GM23338 (cell line): Measurements from ENCODE around the gene ANKK1. TPM values are rescaled to one million over a fixed set of nuclear protein-coding genes. Genes with fewer than 3 reads are reported as not detected.

Source experiments
- ATAC-seq: fragments of 200-7000 bp; cut with Tn5 transposase; 3 replicates; pipeline ENCODE4 v1.9.1; 2020
- DNase-seq: peaks from one replicate; pipeline ENCODE4 v3.0.0-alpha.2; 2015; ENCODE audit warnings: low spot score
- H2AFZ ChIP-seq: fragments of 200-600 bp; sonication (generic); 2 replicates; pipeline ENCODE4 v1.8.0; 2016; ENCODE audit warnings: antibody characterized with exemption, mild to moderate bottlenecking, moderate library complexity
- H3F3A ChIP-seq: fragments of 200-600 bp; sonication (generic); replicated peaks from 2 replicates; pipeline ENCODE4 v1.8.0; 2017; ENCODE audit warnings: antibody characterized with exemption, mixed run types, low read depth
- H3K27ac ChIP-seq: fragments of 200-600 bp; sonication (generic); 2 replicates; pipeline ENCODE4 v1.6.1; 2016; ENCODE audit warnings: low read depth
- H3K27me3 ChIP-seq: fragments of 200-600 bp; sonication (generic); 2 replicates; pipeline ENCODE4 v1.8.0; 2016; ENCODE audit warnings: mild to moderate bottlenecking, mixed run types, moderate library complexity; ENCODE audit not compliant: insufficient read depth
- H3K36me3 ChIP-seq: fragments of 200-600 bp; sonication (generic); 2 replicates; pipeline ENCODE4 v1.8.0; 2016; ENCODE audit warnings: mild to moderate bottlenecking; ENCODE audit not compliant: insufficient read depth
- H3K4me1 ChIP-seq: fragments of 200-600 bp; sonication (generic); 2 replicates; pipeline ENCODE4 v1.8.0; 2016; ENCODE audit warnings: mild to moderate bottlenecking, moderate library complexity; ENCODE audit not compliant: insufficient read depth
- H3K4me2 ChIP-seq: fragments of 200-600 bp; sonication (generic); 2 replicates; pipeline ENCODE4 v1.7.1; 2017; ENCODE audit warnings: mixed run types
- H3K4me3 ChIP-seq: fragments of 200-600 bp; sonication (generic); 2 replicates; pipeline ENCODE4 v1.6.1; 2016; ENCODE audit warnings: mixed run types
- H3K79me2 ChIP-seq: fragments of 200-600 bp; sonication (generic); replicated peaks from 2 replicates; pipeline ENCODE4 v1.8.0; 2017; ENCODE audit warnings: mild to moderate bottlenecking; ENCODE audit not compliant: insufficient read depth
- H3K9me2 ChIP-seq: fragments of 200-600 bp; sonication (generic); 2 replicates; pipeline ENCODE4 v1.8.0; 2017; ENCODE audit not compliant: insufficient read depth
- H4K20me1 ChIP-seq: fragments of 200-600 bp; sonication (generic); replicated peaks from 2 replicates; pipeline ENCODE4 v1.8.0; 2017; ENCODE audit warnings: mild to moderate bottlenecking; ENCODE audit not compliant: insufficient read depth
- H3K27ac Mint-ChIP-seq: 2 replicates; pipeline ENCODE4 v1.8.0; 2020; ENCODE audit warnings: inconsistent platforms, mild to moderate bottlenecking, moderate library complexity, mixed read lengths
- H3K27me3 Mint-ChIP-seq: 3 replicates; pipeline ENCODE4 v1.8.0; 2022; ENCODE audit warnings: low read depth, mild to moderate bottlenecking, moderate library complexity, mixed read lengths, inconsistent platforms; ENCODE audit not compliant: insufficient read depth, poor library complexity
- H3K36me3 Mint-ChIP-seq: 3 replicates; pipeline ENCODE4 v1.8.0; 2021; ENCODE audit warnings: low read depth, mild to moderate bottlenecking, inconsistent platforms, moderate library complexity, mixed read lengths
- H3K4me1 Mint-ChIP-seq: 3 replicates; pipeline ENCODE4 v1.8.0; 2020; ENCODE audit warnings: mild to moderate bottlenecking, inconsistent platforms, mixed read lengths
- H3K4me3 Mint-ChIP-seq: 3 replicates; pipeline ENCODE4 v1.8.0; 2021; ENCODE audit warnings: moderate library complexity, mild to moderate bottlenecking, inconsistent platforms, mixed read lengths
- H3K9me3 Mint-ChIP-seq: 3 replicates; pipeline ENCODE4 v1.8.0; 2020; ENCODE audit warnings: moderate library complexity, mild to moderate bottlenecking, inconsistent platforms, mixed read lengths
- CREB1 ChIP-seq: fragments of 250-450 bp; sonication (Bioruptor Pico); IDR thresholded peaks from 2 replicates; pipeline ENCODE4 v1.5.0; 2020; ENCODE audit warnings: low read depth, mild to moderate bottlenecking, moderate library complexity
- EZH2phosphoT487 ChIP-seq: fragments of 200-600 bp; sonication (generic); IDR thresholded peaks from one replicate; pipeline ENCODE4 v1.8.1; 2018; ENCODE audit warnings: antibody characterized with exemption; ENCODE audit not compliant: unreplicated experiment
- STAT1 ChIP-seq: IDR thresholded peaks from one replicate; pipeline ENCODE4 v1.6.1; 2016; ENCODE audit warnings: antibody characterized with exemption; ENCODE audit not compliant: unreplicated experiment
- ZNF331 ChIP-seq: fragments of 250-450 bp; sonication (Bioruptor Pico); IDR thresholded peaks from 2 replicates; pipeline ENCODE4 v1.5.0; 2020; ENCODE audit warnings: low read depth, mild to moderate bottlenecking, moderate library complexity
- polyA plus RNA-seq: library from polyadenylated mRNA; unstranded; fragments of >200 nt; fragmentation: Nextera tagmentation; extraction: Ambion mirVana; gene quantifications from 2 replicates; pipeline ENCODE4 v1.2.1, GENCODE V29; 2016
- total RNA-seq: library from RNA; depleted of rRNA; stranded (reverse); fragments of >200 nt; shearing (Covaris generic); gene quantifications from 2 replicates; pipeline ENCODE4 v1.2.3, GENCODE V29; 2014
- TF ChIP-seq, protein P1 (sequence below): fragments of 250-450 bp; sonication (Bioruptor Pico); IDR thresholded peaks from 2 replicates; pipeline ENCODE4 v1.5.0; 2020; ENCODE audit warnings: mild to moderate bottlenecking, moderate library complexity
- TF ChIP-seq, protein P2 (sequence below), 2 experiments: fragments of 200-600 bp in 1 of 2; sonication (generic) in 1 of 2; conservative IDR thresholded peaks; 2 replicates each; pipeline versions ENCODE4 v1.5.1 to v1.6.1; 2016 to 2017; ENCODE audit warnings: antibody characterized with exemption in 2 of 2, low read depth in 2 of 2, mild to moderate bottlenecking in 2 of 2, moderate library complexity in 1 of 2

The ANKK1 gene
- total and polyA plus RNA-seq, 2 experiments from 2014 or later = 0.08 to 0.14 TPM

GRCh38 chr11:113395782-113396336, 8.3 kb downstream of the ANKK1 start (continued):
- TF ChIP-seq, protein P1, sequence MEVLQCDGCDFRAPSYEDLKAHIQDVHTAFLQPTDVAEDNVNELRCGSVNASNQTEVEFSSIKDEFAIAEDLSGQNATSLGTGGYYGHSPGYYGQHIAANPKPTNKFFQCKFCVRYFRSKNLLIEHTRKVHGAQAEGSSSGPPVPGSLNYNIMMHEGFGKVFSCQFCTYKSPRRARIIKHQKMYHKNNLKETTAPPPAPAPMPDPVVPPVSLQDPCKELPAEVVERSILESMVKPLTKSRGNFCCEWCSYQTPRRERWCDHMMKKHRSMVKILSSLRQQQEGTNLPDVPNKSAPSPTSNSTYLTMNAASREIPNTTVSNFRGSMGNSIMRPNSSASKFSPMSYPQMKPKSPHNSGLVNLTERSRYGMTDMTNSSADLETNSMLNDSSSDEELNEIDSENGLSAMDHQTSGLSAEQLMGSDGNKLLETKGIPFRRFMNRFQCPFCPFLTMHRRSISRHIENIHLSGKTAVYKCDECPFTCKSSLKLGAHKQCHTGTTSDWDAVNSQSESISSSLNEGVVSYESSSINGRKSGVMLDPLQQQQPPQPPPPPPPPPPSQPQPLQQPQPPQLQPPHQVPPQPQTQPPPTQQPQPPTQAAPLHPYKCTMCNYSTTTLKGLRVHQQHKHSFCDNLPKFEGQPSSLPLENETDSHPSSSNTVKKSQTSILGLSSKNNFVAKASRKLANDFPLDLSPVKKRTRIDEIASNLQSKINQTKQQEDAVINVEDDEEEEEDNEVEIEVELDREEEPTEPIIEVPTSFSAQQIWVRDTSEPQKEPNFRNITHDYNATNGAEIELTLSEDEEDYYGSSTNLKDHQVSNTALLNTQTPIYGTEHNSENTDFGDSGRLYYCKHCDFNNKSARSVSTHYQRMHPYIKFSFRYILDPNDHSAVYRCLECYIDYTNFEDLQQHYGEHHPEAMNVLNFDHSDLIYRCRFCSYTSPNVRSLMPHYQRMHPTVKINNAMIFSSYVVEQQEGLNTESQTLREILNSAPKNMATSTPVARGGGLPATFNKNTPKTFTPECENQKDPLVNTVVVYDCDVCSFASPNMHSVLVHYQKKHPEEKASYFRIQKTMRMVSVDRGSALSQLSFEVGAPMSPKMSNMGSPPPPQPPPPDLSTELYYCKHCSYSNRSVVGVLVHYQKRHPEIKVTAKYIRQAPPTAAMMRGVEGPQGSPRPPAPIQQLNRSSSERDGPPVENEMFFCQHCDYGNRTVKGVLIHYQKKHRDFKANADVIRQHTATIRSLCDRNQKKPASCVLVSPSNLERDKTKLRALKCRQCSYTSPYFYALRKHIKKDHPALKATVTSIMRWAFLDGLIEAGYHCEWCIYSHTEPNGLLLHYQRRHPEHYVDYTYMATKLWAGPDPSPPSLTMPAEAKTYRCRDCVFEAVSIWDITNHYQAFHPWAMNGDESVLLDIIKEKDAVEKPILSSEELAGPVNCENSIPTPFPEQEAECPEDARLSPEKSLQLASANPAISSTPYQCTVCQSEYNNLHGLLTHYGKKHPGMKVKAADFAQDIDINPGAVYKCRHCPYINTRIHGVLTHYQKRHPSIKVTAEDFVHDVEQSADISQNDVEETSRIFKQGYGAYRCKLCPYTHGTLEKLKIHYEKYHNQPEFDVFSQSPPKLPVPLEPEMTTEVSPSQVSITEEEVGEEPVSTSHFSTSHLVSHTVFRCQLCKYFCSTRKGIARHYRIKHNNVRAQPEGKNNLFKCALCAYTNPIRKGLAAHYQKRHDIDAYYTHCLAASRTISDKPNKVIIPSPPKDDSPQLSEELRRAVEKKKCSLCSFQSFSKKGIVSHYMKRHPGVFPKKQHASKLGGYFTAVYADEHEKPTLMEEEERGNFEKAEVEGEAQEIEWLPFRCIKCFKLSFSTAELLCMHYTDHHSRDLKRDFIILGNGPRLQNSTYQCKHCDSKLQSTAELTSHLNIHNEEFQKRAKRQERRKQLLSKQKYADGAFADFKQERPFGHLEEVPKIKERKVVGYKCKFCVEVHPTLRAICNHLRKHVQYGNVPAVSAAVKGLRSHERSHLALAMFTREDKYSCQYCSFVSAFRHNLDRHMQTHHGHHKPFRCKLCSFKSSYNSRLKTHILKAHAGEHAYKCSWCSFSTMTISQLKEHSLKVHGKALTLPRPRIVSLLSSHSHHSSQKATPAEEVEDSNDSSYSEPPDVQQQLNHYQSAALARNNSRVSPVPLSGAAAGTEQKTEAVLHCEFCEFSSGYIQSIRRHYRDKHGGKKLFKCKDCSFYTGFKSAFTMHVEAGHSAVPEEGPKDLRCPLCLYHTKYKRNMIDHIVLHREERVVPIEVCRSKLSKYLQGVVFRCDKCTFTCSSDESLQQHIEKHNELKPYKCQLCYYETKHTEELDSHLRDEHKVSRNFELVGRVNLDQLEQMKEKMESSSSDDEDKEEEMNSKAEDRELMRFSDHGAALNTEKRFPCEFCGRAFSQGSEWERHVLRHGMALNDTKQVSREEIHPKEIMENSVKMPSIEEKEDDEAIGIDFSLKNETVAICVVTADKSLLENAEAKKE (CRISPR knock-in tag) = no peak
- TF ChIP-seq EZH2phosphoT487 (no peak), STAT1 (no peak), CREB1 (CRISPR knock-in tag) (no peak), ZNF331 (CRISPR knock-in tag) (no peak)
- TF ChIP-seq, protein P2, sequence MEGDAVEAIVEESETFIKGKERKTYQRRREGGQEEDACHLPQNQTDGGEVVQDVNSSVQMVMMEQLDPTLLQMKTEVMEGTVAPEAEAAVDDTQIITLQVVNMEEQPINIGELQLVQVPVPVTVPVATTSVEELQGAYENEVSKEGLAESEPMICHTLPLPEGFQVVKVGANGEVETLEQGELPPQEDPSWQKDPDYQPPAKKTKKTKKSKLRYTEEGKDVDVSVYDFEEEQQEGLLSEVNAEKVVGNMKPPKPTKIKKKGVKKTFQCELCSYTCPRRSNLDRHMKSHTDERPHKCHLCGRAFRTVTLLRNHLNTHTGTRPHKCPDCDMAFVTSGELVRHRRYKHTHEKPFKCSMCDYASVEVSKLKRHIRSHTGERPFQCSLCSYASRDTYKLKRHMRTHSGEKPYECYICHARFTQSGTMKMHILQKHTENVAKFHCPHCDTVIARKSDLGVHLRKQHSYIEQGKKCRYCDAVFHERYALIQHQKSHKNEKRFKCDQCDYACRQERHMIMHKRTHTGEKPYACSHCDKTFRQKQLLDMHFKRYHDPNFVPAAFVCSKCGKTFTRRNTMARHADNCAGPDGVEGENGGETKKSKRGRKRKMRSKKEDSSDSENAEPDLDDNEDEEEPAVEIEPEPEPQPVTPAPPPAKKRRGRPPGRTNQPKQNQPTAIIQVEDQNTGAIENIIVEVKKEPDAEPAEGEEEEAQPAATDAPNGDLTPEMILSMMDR (conservative IDR thresholded peaks at IDR 0.05; ENCODE audit: low read depth in 2 of 2) = no peak

GRCh38 chr11:113396690-113397089, 9.1 kb downstream of the ANKK1 start:
- no peaks in the 10 kb centered on the region for H3K9me3 Mint-ChIP-seq
- Histone ChIP-seq H3K36me3 (no peaks in the 10 kb centered on the region), H3K27ac (no peak overlapping the region), H3K4me1 (no peaks in the 10 kb centered on the region), H2AFZ (no peak overlapping the region), H3K27me3 (no peaks in the 10 kb centered on the region), H3F3A (no peaks in the 10 kb centered on the region), H4K20me1 (no peaks in the 10 kb centered on the region), H3K9me2 (no peaks in the 10 kb centered on the region), H3K4me3 (no peak overlapping the region), H3K79me2 (no peaks in the 10 kb centered on the region), H3K4me2 (no peak overlapping the region)
- DNase-seq (no peak), ATAC-seq (no peak)
- peak overlapping the region; percentile 56; the same call in 1 of the 2 replicates for H3K27ac Mint-ChIP-seq
- peaks cover 5% of the 10 kb centered on the region for H3K27me3 Mint-ChIP-seq
- H3K4me3 Mint-ChIP-seq = no peak overlapping the region
- H3K36me3 Mint-ChIP-seq = no peaks in the 10 kb centered on the region
- TF ChIP-seq EZH2phosphoT487 = no peak
- H3K4me1 Mint-ChIP-seq = no peaks in the 10 kb centered on the region
